SU-DHL-6 (cell line): ENCODE data around the gene MRPL1.
A peak's percentile ranks its signal among the peaks of the same experiment; 100 is the strongest.
"Not testable (repeated sequence)": the region's sequence is repeated elsewhere in the genome, so short reads cannot be mapped to it uniquely, and the experiment has no call there.

Experiments used
- H2AFZ ChIP-seq: fragments of 200-600 bp; sonication (generic); 2 replicates; pipeline ENCODE4 v1.6.1; 2014; ENCODE audit warnings: low read depth, mild to moderate bottlenecking, moderate library complexity, mixed read lengths, antibody characterized with exemption, low read length; ENCODE audit not compliant: severe bottlenecking
- H3F3A ChIP-seq: fragments of 200-600 bp; shearing (Covaris generic); 2 replicates; pipeline ENCODE4 v1.6.0; 2016; ENCODE audit warnings: antibody characterized with exemption, mild to moderate bottlenecking; ENCODE audit not compliant: insufficient read depth
- H3K27ac ChIP-seq: fragments of 200-600 bp; sonication (generic); 2 replicates; pipeline ENCODE4 v1.5.1; 2016; ENCODE audit warnings: low read depth, mild to moderate bottlenecking, low read length, moderate library complexity, mixed read lengths
- H3K27me3 ChIP-seq: fragments of 200-600 bp; sonication (generic), shearing (Covaris generic); 2 replicates; pipeline ENCODE4 v1.6.0; 2014; ENCODE audit warnings: mild to moderate bottlenecking, low read length
- H3K36me3 ChIP-seq: fragments of 200-600 bp; sonication (generic); 2 replicates; pipeline ENCODE4 v1.6.1; 2014; ENCODE audit warnings: mild to moderate bottlenecking, low read length, mixed read lengths
- H3K4me2 ChIP-seq: fragments of 300-600, 200-600 bp; shearing (Covaris generic), sonication (generic); 2 replicates; pipeline ENCODE4 v1.6.0; 2014; ENCODE audit warnings: low read length, low read depth, mild to moderate bottlenecking; ENCODE audit not compliant: poor library complexity, severe bottlenecking
- H3K4me3 ChIP-seq: fragments of 200-600 bp; sonication (generic); 2 replicates; pipeline ENCODE4 v1.5.1; 2014; ENCODE audit warnings: antibody characterized with exemption, low read length, mild to moderate bottlenecking, mixed read lengths; ENCODE audit not compliant: insufficient read depth, poor library complexity, severe bottlenecking
- H3K79me2 ChIP-seq: fragments of 200-600 bp; sonication (generic); 2 replicates; pipeline ENCODE4 v1.6.1; 2014; ENCODE audit warnings: mild to moderate bottlenecking, low read length, moderate library complexity; ENCODE audit not compliant: insufficient read depth
- H3K9ac ChIP-seq: fragments of 200-600 bp; sonication (generic); 2 replicates; pipeline ENCODE4 v1.7.0; 2014; ENCODE audit warnings: mild to moderate bottlenecking, low read length
- H3K9me2 ChIP-seq: fragments of 200-600 bp; sonication (generic); replicated peaks from 2 replicates; pipeline ENCODE4 v1.6.1; 2014; ENCODE audit warnings: low read length; ENCODE audit not compliant: insufficient read depth
- H3K9me3 ChIP-seq: fragments of 200-600 bp; sonication (generic); 2 replicates; pipeline ENCODE4 v1.6.1; 2014; ENCODE audit warnings: low read length, mixed read lengths; ENCODE audit not compliant: insufficient read depth
- H4K20me1 ChIP-seq: fragments of 200-600 bp; sonication (generic); 2 replicates; pipeline ENCODE4 v1.6.1; 2014; ENCODE audit warnings: low read depth, mild to moderate bottlenecking, antibody characterized with exemption, low read length, moderate library complexity, mixed read lengths
- EZH2phosphoT487 ChIP-seq: fragments of 200-600 bp; sonication (generic), shearing (Covaris generic); conservative IDR thresholded peaks from 2 replicates; pipeline ENCODE4 v1.6.1; 2018; ENCODE audit warnings: mild to moderate bottlenecking, antibody characterized with exemption, low read length, moderate library complexity, mixed read lengths
- TF ChIP-seq, protein P1 (sequence below): fragments of 200-600 bp; sonication (generic); IDR thresholded peaks from one replicate; pipeline ENCODE4 v1.5.1; 2017; ENCODE audit warnings: antibody characterized with exemption, mild to moderate bottlenecking, low read length, moderate library complexity; ENCODE audit not compliant: insufficient read depth, poor library complexity, severe bottlenecking

Gene MRPL1

DNA sequence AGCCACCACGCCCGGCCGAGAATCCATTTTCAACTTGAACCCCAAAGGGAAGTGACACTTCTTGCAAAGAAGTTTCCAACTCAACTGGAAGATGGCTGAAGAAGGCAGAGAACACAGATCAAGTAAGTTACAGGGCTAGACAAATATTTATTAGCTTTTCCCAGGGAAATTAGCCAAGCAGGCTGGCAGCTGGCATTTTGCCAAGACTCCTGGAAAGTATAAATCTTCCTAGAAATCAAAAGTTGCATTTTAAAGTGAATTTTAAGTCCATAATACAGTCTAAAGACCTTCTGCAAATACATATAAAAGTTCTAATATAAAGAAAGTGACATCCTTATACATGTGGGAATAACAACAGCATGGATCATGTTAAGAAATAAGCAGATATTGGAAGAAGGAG lies 3.4 kb upstream of the MRPL1 start:
- no peak for TF ChIP-seq EZH2phosphoT487
- TF ChIP-seq, protein P1, sequence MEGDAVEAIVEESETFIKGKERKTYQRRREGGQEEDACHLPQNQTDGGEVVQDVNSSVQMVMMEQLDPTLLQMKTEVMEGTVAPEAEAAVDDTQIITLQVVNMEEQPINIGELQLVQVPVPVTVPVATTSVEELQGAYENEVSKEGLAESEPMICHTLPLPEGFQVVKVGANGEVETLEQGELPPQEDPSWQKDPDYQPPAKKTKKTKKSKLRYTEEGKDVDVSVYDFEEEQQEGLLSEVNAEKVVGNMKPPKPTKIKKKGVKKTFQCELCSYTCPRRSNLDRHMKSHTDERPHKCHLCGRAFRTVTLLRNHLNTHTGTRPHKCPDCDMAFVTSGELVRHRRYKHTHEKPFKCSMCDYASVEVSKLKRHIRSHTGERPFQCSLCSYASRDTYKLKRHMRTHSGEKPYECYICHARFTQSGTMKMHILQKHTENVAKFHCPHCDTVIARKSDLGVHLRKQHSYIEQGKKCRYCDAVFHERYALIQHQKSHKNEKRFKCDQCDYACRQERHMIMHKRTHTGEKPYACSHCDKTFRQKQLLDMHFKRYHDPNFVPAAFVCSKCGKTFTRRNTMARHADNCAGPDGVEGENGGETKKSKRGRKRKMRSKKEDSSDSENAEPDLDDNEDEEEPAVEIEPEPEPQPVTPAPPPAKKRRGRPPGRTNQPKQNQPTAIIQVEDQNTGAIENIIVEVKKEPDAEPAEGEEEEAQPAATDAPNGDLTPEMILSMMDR, result no peak
- Histone ChIP-seq H3K9me2 (no peaks in the 10 kb centered on the region), H4K20me1 (no peaks in the 10 kb centered on the region), H2AFZ (no peak overlapping the region), H3K79me2 (peaks cover 11% of the 10 kb centered on the region; the same call in 1 of the 2 replicates), H3K4me3 (no peak overlapping the region), H3F3A (peaks cover 18% of the 10 kb centered on the region; the same call in 1 of the 2 replicates), H3K36me3 (no peaks in the 10 kb centered on the region), H3K27me3 (no peaks in the 10 kb centered on the region), H3K4me2 (no peak overlapping the region), H3K9me3 (no peaks in the 10 kb centered on the region), H3K27ac (no peak overlapping the region), H3K9ac (no peak overlapping the region)

DNA sequence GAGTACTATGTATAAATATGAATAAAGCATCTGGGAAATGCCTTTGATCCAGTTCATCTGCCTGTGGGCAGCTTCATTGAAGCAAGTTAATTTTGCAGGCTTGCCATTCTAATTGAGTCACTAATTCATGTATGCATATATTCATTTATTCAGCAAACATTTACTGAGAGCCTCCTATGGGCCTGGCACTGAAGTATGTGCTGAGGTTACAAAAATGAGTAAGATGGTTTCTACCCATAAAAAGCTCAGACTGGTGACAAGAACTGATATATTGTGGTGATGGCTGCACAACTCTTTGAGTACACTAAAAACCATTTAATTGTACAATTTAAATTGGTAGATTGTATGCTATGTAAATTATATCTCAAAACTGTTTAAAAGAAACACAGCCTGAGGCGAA lies 1.1 kb upstream of the MRPL1 start:
- peak overlapping the region; percentile 86 for H3K4me2 ChIP-seq
- H3K36me3 ChIP-seq, result no peaks in the 10 kb centered on the region
- peak overlapping the region; percentile 91 for H3K27ac ChIP-seq
- H2AFZ ChIP-seq, result peak overlapping the region; percentile 97
- H3K9me2 ChIP-seq, result no peaks in the 10 kb centered on the region
- H3K79me2 ChIP-seq, result peaks cover 26% of the 10 kb centered on the region
- peak overlapping the region; percentile 71 for H3K9ac ChIP-seq
- H3K27me3 ChIP-seq, result no peaks in the 10 kb centered on the region
- peak overlapping the region; percentile 87 for H3K4me3 ChIP-seq
- TF ChIP-seq, protein P1, result no peak
- TF ChIP-seq EZH2phosphoT487, result no peak
- H4K20me1 ChIP-seq, result no peaks in the 10 kb centered on the region
- no peaks in the 10 kb centered on the region for H3K9me3 ChIP-seq
- H3F3A ChIP-seq, result peaks cover 18% of the 10 kb centered on the region; the same call in 1 of the 2 replicates

DNA sequence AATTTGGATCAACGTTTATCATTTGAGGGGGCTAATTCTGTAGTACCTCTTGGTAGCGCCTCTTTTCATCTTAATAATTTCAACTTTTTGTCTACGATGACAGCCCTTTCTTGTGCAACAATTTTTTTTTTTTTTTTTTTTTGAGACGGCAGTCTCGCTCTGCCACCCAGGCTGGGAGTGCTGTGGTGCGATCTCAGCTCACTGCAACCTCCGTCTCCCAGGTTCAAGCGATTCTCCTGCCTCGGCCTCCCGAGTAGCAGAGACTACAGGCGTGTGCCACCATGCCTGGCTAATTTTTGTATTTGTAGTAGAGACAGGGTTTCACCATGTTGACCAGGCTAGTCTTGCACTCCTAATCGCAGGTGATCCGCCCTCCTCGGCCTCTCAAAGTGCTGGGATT lies 711 bp downstream of the MRPL1 start:
- H3K9me3 ChIP-seq, H4K20me1 ChIP-seq, H3K36me3 ChIP-seq, H3K9me2 ChIP-seq, H3K27me3 ChIP-seq, H2AFZ ChIP-seq: not testable (repeated sequence)
- Histone ChIP-seq H3K9ac (peak overlapping the region; percentile 71), H3K27ac (peak overlapping the region; percentile 91), H3K4me3 (peak overlapping the region; percentile 87), H3K79me2 (peaks cover 34% of the 10 kb centered on the region), H3K4me2 (peak overlapping the region; percentile 86), H3F3A (peaks cover 18% of the 10 kb centered on the region; the same call in 1 of the 2 replicates)

DNA sequence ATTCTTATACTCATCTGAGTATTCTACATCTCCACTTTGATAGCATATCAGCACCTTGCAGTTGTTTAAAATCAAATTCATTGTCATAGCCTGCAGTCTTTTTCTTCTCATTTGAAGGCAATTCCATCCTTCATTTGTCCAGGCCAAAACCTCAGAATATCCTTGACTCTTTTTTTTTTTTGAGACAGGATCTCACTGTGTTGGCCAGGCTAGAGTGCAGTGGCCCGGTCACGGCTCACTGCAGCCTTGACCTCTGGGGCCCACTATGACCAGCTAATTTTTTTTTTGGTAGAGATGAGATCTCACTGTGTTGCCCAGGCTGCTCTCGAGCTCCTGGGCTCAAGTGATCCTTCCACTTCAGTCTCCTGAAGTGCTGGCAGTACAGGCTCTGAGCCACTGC lies 2.6 kb downstream of the MRPL1 start:
- Histone ChIP-seq H4K20me1 (no peaks in the 10 kb centered on the region), H3K4me2 (no peak overlapping the region), H3K79me2 (peaks cover 45% of the 10 kb centered on the region), H3K9ac (no peak overlapping the region), H3K27ac (no peak overlapping the region), H3F3A (peaks cover 18% of the 10 kb centered on the region; the same call in 1 of the 2 replicates), H3K27me3 (no peaks in the 10 kb centered on the region), H2AFZ (no peak overlapping the region), H3K9me3 (no peaks in the 10 kb centered on the region), H3K4me3 (no peak overlapping the region), H3K9me2 (no peaks in the 10 kb centered on the region), H3K36me3 (no peaks in the 10 kb centered on the region)
- no peak for TF ChIP-seq EZH2phosphoT487
- TF ChIP-seq, protein P1, result no peak
